ENCODE measurements around the gene SMARCD3.

DNA sequence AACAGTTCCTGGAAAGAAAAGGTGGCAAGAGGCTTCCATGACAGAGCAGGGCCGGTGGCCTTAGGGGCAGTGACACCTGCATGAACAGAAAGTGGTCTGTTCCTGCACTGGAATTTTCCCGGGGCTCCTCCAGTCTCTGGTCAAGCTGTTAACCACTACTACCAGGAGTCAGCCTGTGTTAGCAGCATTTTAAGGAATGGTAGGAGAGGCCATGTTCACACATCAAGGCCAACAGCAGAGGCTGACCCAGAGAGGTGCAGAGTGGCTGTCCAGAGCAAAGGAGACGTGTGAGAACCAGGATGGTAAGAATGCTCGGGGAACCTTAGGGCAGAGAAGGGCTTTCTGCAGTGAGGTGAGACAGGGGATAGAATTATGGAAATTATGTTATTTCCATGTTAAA, 46.7 kb downstream of the SMARCD3 start:
- TF ChIP-seq, protein P1, sequence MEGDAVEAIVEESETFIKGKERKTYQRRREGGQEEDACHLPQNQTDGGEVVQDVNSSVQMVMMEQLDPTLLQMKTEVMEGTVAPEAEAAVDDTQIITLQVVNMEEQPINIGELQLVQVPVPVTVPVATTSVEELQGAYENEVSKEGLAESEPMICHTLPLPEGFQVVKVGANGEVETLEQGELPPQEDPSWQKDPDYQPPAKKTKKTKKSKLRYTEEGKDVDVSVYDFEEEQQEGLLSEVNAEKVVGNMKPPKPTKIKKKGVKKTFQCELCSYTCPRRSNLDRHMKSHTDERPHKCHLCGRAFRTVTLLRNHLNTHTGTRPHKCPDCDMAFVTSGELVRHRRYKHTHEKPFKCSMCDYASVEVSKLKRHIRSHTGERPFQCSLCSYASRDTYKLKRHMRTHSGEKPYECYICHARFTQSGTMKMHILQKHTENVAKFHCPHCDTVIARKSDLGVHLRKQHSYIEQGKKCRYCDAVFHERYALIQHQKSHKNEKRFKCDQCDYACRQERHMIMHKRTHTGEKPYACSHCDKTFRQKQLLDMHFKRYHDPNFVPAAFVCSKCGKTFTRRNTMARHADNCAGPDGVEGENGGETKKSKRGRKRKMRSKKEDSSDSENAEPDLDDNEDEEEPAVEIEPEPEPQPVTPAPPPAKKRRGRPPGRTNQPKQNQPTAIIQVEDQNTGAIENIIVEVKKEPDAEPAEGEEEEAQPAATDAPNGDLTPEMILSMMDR (conservative IDR thresholded peaks at IDR 0.05 in 1 of 2, IDR thresholded peaks at IDR 0.05 in 1 of 2; ENCODE audit: low read depth in 1 of 2, low read length in 2 of 2): no peak
- no peak for TF ChIP-seq EZH2 (IDR thresholded peaks at IDR 0.05; ENCODE audit: low read length, missing control alignments)
